GM20431 (cell line): ENCODE results near the gene NME8.

Experiments used
- in situ Hi-C: fragments of 300-500 bp; cut with MseI, MboI; formaldehyde crosslinking; loops from one replicate; pipeline ENCODE4 v1.15.0; 2020; ENCODE audit warnings: low sequenced_read_pairs; ENCODE audit not compliant: unreplicated experiment

The NME8 gene

DNA sequence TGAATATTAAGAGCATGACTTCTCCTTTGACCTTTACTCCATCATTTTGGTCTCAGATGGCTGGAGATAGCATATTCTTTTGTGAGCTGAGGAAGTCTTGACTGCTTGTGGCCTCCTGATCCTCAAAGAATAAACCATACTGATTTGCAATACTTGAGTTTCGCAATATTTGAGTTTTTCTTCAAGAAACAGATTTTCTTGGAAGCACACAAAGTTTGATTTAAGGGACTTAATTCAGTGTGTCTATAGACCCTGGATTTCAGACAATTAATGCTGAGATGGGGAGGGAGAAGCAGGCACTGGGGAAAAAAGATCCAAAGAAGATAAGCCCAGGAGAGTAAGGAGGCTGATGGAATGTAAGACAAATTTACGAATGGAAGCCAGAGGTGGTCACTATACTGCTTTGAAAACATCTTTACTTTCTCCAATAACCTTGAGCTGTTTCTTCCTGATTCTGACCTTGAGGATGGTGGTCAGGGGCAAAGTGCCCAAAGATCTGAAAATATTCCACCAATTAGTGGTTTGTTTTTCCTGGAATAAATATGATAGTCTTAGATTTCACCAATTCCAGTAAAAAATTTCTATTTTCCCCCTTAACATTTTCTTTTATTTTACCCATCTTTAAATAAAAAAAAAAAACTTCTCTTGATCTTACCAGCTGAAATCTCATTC is 79.5 kb downstream of the NME8 start:
- in situ Hi-C loops, result no loop called here

DNA sequence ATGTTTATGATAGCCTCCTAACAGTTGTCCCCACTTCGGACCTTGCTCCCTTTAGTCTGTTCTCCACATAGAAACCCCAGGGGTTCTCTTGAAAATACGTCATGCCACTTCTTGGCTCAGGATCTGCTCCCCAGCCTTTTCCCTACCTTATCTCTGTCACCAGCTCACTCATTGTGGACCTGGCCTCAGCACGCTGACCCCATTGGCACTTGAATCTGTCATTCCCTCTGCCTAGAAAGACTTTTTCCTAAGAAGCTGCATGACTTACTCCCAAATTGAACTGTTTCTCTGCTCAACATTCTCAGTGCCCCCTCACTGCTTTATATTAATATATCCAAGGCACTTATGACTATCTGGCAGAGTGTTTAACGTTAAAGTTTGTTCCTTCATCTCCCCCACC is 80.5 kb downstream of the NME8 start:
- in situ Hi-C loops, result no loop called here

DNA sequence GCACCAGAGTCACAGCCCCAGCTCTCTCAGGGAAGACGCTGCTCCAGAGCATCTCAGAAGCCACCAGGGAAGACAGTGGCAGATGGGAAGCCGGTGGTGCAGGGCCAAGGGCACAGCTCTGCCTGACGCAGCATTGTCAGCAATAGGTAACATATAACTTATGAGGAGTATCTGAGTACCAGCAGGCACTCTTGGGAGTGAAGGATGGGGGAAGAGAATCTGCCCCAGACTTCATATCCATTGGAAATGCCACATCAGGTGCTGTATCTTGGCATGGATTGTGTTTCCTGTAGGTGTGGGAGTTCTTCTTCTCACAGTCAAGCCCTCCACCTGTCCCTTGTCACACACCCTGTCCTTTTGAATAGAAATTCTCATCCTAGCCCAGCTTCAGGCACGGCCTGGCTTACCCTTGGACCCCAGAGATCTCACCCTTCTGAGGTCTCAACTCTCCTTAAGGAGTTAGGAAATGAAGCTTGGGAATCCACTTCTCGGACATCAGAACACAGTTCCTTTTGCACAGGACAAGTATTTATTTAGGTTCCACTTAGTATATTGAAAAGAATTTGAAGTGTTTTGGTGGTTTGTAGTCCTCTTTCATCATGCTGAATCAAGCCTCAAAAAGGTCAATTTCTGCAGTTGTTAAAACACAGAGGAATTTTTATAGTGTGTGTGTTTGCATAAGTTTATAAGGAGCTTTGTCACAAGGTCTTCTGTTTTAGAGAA is 82.0 kb downstream of the NME8 start:
- in situ Hi-C loops, result no loop called here

DNA sequence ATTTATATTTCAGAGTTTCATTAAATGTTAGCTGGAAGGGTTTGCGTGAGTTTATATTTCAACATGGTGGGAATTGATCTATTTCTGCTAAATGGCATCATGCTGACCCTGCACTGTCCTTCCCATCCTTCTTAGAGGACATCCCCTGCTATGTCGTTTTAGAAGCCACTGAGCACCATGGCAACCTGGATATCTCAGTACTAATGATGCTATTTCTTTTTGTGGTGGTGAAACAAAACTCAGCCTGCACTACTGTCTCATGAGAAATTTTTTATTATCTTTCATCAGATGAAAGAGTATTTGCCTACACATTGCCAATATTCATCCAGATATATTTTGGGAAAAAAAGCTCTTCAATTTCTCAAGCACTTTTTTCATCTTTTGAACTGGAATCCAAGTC is 84.1 kb downstream of the NME8 start:
- in situ Hi-C loops, result no loop called here

- in situ Hi-C loops, result no loop called here
These were observed 84.7 kb downstream of the NME8 start for GRCh38 chr7:37933018-37933566.

GRCh38 chr7:37942934-37943610 is 94.7 kb downstream of the NME8 start:
- in situ Hi-C loops, result no loop called here

DNA sequence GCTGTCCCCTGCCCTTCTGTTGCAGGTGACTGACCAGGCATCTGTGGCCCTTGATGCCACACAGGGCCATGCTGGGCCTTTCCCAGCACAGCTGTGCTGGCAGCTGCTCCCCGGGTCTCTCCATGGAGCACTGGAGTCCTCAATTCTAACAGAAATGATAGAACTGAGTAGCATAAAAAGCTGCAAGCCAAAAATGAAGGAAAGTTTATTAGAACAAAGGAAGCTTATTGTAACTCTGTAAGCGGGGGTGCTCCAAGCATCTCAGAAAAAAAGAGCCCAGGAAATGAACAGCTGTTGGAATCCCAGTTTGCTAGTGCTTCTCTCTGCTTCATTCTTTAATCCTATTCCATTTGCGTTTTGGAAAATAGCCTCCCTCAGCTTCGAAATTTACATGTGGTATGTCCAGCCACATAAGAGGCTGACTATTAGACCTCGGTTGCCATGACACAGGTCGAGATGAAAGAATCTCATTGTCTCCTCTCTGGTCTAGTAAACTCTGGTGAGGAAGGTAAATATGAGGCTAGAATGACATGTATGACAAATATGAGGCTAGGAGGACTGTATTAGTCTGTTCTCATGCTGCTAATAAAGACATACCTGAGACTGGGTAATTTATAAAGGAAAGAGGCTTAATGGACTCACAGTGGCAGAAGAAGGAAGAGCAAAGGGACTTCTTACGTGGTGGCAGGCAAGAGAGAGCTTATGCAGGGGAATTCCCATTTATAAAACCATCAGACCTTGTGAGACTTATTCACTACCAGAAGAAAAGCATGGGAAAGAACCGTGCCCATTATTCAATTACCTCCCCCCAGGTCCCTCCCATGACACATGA is 95.7 kb downstream of the NME8 start:
- in situ Hi-C loops, result no loop called here

GRCh38 chr7:37944737-37945054 is 96.3 kb downstream of the NME8 start:
- in situ Hi-C loops, result no loop called here

GRCh38 chr7:37945336-37945735 is 96.9 kb downstream of the NME8 start:
- in situ Hi-C loops, result no loop called here

GRCh38 chr7:37947138-37947940 is 98.9 kb downstream of the NME8 start:
- in situ Hi-C loops, result no loop called here

DNA sequence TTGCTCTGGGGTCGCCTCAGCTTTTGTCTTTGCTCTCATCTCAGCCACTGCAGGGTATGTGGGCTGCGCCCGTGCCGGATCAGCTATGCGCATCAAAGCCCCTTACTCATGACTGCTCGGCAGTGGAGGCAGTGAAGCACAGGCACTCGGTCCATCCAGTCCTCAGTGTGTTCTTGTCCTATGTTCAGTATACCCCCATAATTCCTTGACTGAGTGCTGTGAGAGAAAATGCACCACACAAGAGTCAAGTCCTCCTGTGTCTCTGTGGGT is 99.5 kb downstream of the NME8 start:
- in situ Hi-C loops, result no loop called here
